NOMO-1 treated with dmso at 0.1 percent for 144 hours (cell line): ENCODE results near the gene RTN4RL1.

Experiments used
- DNase-seq: peaks from one replicate; lab custom pipeline; 2025; ENCODE audit not compliant: unreplicated experiment; lab: John Stamatoyannopoulos, UW

RTN4RL1 gene

GRCh38 chr17:1978396-1978949 lies 46.7 kb downstream of the RTN4RL1 start:
- no peak for DNase-seq

DNA sequence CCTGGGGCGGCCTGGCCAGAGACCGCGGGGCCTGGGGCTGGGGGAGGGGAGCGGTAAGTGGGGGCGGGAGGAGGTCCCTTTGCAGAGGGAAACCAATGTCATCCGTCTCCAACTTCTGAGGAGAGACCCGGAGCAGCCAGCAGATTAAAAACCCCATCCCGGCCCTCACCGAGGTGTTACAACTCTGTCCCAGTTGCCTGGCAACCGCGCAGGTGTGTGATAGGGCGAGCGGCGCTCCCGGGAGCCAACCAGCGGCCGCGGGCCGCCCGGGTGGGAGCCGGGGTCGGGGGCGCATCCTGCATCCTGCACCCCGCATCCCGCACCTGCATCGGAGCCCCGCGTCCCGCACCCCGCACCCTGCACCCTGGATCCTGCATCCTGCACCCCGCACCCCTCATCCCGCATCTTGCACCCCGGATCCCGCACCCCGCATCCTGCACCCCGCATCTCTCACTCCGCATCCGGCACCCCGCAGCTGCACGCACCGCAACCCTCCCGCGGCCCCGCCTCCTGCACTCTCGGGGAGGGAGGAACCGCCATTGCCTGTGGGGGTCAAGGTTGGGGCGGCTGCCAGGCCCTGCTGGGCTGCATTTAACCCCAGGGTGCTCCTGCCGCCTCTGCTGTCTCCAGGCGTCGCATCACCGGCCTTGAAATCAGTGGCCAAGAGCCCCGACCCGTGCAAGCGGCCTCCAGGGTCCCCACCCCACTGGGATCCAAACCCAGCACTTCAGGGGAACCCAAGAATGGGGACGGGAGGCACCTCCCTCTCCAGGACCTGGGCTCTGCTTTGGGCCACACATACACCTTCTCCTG lies 47.3 kb downstream of the RTN4RL1 start:
- no peak for DNase-seq

- DNase-seq, result no peak
These were observed 48.5 kb downstream of the RTN4RL1 start for GRCh38 chr17:1976683-1977064.

GRCh38 chr17:1976000-1976682 lies 49.0 kb downstream of the RTN4RL1 start:
- DNase-seq, result no peak

GRCh38 chr17:1975573-1975972 lies 49.6 kb downstream of the RTN4RL1 start:
- DNase-seq, result no peak

GRCh38 chr17:1972487-1973160 lies 52.5 kb downstream of the RTN4RL1 start:
- no peak for DNase-seq

DNA sequence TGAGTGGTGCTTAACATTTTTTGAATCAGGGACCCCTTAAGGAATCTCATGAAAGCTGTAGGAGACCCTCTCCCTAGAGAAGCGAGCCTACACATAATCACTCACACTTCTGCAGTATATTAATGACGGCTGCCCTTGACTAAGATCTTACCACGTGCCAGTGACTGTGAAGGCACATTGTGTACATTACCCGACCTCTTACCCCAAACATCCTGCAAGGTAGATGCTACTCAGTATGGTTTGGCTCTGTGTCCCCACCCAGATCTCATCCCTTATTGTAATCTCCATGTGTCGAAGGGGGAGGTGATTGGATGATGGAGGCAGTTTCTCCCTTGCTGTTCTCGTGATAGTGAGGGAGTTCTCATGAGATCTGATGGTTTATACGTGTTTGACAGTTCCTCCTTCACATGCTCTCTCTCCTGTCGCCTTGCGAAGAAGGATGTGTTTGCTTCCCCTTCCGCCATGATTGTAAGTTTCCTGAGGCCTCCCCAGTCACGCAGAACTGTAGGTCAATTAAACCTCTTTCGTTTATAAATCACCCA lies 54.2 kb downstream of the RTN4RL1 start:
- no peak for DNase-seq

GRCh38 chr17:1969712-1970111 lies 55.4 kb downstream of the RTN4RL1 start:
- no peak for DNase-seq

GRCh38 chr17:1967213-1967612 lies 57.9 kb downstream of the RTN4RL1 start:
- DNase-seq, result no peak

DNA sequence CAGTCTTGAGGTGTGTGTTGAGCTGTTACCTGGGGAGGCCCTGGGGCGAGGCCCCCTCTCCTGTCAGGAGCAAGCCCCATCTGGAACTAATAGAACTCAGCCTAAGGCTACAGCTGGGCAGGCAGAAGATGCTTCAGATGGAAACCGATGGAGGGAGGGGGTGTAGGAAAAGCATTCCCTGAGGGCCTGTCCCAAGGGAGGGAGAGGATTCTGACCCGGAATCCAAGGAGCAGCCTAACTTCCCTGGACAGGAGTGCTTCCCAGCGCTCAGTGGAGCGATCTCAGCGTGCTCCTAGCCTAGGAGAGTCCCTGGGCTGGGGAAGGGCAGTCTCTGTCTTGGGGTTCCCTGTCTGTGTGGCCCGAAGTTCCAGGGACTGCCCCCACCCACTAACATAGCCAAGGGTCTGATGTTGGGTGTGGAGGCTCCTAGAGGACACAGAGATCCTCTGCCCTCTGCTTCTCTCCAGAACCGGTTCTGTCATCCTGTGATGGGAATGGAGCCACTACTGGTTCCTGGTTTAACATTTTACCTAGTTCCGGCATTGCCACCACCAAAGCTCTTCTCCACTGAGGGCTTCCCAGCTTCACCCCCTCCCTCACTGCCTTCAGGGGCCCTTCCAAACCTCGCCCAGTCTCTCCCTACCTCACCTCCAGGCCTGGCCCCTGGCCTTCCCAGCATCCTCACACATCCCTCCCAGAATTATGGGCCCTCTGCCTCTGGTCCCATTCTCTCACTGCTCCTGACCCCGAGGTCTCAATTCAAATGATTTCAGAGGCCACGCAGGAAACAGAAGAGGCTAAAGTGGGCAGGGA lies 58.7 kb downstream of the RTN4RL1 start:
- DNase-seq, result no peak

DNA sequence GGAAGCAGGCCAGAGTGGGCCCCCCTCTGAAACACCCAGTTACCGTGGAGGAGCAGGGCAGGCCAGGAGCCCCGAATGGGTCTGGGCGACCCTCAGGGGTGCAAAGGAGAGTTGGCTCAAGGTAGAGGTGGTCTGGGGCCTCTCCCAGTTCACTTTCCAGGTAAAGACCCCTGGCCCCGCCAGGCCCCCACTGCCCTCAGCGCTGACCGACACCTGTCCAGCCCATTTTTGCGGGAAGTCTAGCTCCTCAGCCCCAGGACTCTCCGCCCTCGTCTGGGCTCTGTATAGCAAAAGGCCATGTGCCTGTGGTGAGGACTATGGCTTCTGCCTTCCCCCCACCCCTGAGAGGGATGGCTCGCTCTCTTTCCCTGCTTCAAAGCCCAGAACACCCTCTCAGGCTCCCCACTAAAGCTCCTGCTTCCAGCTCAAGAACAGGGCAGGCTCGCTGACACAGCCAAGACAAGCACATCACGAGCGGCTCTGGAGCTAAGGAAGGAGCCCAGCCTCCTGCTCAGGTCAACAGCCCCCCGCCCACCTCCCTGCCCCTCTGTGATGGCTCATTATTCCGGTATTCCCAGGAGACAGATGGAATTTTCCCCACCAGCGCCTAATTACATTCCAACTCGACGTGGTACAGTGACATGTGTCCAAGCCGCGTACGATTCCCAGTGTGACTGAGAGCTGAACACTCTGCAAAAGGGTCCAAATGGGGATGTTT lies 59.4 kb downstream of the RTN4RL1 start:
- no peak for DNase-seq

DNA sequence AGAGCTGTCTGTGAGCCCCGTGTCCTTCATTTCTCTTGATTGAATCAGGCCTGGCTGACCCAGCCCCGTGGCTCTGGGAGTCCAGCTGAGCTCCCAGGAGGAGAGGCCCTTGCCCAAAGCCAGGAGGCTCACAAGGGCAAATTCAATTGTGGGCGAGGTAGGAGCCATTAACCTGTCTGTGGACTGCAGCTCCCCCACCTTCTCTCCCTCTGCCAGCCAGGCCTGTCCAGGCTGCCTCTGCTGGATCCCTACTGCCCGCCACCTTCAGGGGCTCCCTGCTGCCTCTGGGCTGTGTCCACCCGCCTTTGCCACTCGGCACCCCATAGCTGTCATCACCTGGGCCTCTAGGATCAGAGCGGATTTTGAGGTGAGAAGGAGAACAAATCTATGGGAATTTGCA lies 61.9 kb downstream of the RTN4RL1 start:
- no peak for DNase-seq

DNA sequence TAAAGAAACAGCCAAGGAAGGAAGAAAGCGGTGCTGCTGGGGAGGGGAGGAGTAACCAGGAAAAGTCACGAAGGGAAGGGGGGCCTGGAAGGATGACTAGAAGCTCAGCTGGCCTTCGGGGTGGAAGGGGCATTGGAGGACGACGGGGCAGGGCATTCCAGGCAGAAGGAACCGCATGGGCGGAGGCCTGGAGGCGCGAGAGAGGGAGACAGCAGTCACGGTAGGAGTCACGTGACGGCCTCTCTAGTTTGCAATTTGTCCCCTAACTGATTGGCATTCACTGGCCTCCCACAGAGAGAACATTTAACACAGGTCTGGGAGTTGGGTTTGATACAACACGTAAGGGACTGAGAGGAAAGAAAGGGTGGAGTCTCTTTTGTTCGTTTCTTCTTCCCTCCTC lies 63.9 kb downstream of the RTN4RL1 start:
- no peak for DNase-seq

DNA sequence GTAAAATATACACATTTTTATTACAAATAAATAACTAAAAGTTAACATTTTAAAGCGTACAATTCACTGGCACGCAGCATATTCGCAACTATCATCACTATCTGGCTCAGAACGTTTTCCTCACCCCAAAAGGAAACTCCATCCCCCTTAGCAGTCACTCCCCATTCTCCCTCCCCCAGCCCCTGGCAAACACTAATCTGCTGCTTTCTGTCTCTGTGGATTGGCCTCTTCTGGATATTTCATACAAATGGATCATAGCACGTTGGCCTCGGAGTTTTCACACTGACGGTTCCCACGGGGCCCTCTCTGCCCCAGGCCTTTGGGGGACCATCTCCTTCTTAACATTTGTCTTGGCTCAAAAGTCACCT lies 64.6 kb downstream of the RTN4RL1 start:
- no peak for DNase-seq

- no peak for DNase-seq
These were observed 65.1 kb downstream of the RTN4RL1 start for GRCh38 chr17:1959871-1960544.

GRCh38 chr17:1958134-1958881 lies 66.8 kb downstream of the RTN4RL1 start:
- DNase-seq, result no peak

GRCh38 chr17:1957037-1957436 lies 68.1 kb downstream of the RTN4RL1 start:
- no peak for DNase-seq

- no peak for DNase-seq
These were observed 69.0 kb downstream of the RTN4RL1 start for GRCh38 chr17:1956134-1956533.

- DNase-seq, result no peak
These were observed 71.3 kb downstream of the RTN4RL1 start for GRCh38 chr17:1953831-1954230.
